ENCODE measurements around the gene ARIH1.
"Not testable (repeated sequence)": the region's sequence is repeated elsewhere in the genome, so short reads cannot be mapped to it uniquely, and the experiment has no call there.

ARIH1 gene

GRCh38 chr15:72608084-72608483, 134.0 kb downstream of the ARIH1 start:
- not testable (repeated sequence) for DNase-seq (ENCODE audit: low read depth)

GRCh38 chr15:72609862-72610261, 135.7 kb downstream of the ARIH1 start:
- no peak for DNase-seq (ENCODE audit: low read depth)

- not testable (repeated sequence) for DNase-seq (ENCODE audit: low read depth)
Observed at GRCh38 chr15:72612324-72612723, 138.2 kb downstream of the ARIH1 start.

- DNase-seq (ENCODE audit: low read depth), result no peak
Observed at GRCh38 chr15:72614810-72615532, 140.8 kb downstream of the ARIH1 start.

GRCh38 chr15:72615533-72616233, 141.6 kb downstream of the ARIH1 start:
- DNase-seq (ENCODE audit: low read depth), result not testable (repeated sequence)

- DNase-seq (ENCODE audit: low read depth), result no peak
Observed at GRCh38 chr15:72616491-72617210, 142.5 kb downstream of the ARIH1 start.

- DNase-seq (ENCODE audit: low read depth), result not testable (repeated sequence)
Observed at GRCh38 chr15:72623854-72624253, 149.7 kb downstream of the ARIH1 start.

GRCh38 chr15:72626153-72626552, 152.0 kb downstream of the ARIH1 start:
- not testable (repeated sequence) for DNase-seq (ENCODE audit: low read depth)

GRCh38 chr15:72628249-72629067, 154.3 kb downstream of the ARIH1 start:
- not testable (repeated sequence) for DNase-seq (ENCODE audit: low read depth)

- not testable (repeated sequence) for DNase-seq (ENCODE audit: low read depth)
Observed at GRCh38 chr15:72629068-72629570, 155.0 kb downstream of the ARIH1 start.

GRCh38 chr15:72636519-72637282, 162.6 kb downstream of the ARIH1 start:
- DNase-seq (ENCODE audit: low read depth), result peak; percentile 71

GRCh38 chr15:72639759-72640483, 165.8 kb downstream of the ARIH1 start:
- DNase-seq (ENCODE audit: low read depth), result not testable (repeated sequence)

- DNase-seq (ENCODE audit: low read depth), result not testable (repeated sequence)
Observed at GRCh38 chr15:72642271-72642670, 168.1 kb downstream of the ARIH1 start.

GRCh38 chr15:72648631-72649253, 174.6 kb downstream of the ARIH1 start:
- not testable (repeated sequence) for DNase-seq (ENCODE audit: low read depth)
